Endothelial cell of umbilical vein (primary cell): ENCODE data around the gene CHD6. TPM values are rescaled to one million over a fixed set of nuclear protein-coding genes. Genes with fewer than 3 reads are reported as not detected.

Experiments used
- BruUV-seq: library from RNA; stranded (reverse); fragments of 400-500 nt; replicated peaks from 2 replicates; lab custom pipeline; 2021; lab: Mats Ljungman, UMichigan
- CTCF ChIA-PET: fragments of 300-600, 350-600 bp; sonication (Branson Sonifier 250); formaldehyde crosslinking; loops from one replicate; lab custom pipeline; 2021; ENCODE audit warnings: antibody characterized with exemption, inconsistent platforms; lab: Charles Lee
- POLR2A ChIA-PET: fragments of 300-600, 350-600 bp; sonication (Branson Sonifier 250); formaldehyde crosslinking; loops from one replicate; lab custom pipeline; 2021; ENCODE audit warnings: antibody characterized with exemption, inconsistent platforms; lab: Charles Lee
- DNase-seq: peaks from one replicate; pipeline ENCODE4 v3.0.0-alpha.2; 2011; ENCODE audit warnings: low read depth, low spot score
- FAIRE-seq: peaks from 2 replicates; lab custom pipeline; 2011; peaks lifted over from hg19 to GRCh38; lab: Jason Lieb, UNC
- H2AFZ ChIP-seq: 2 replicates; pipeline ENCODE4 v1.6.0; 2012; ENCODE audit warnings: low read depth, low read length, control low read depth, inconsistent platforms
- H3K27ac ChIP-seq: 2 replicates; pipeline ENCODE4 v1.5.1; 2011; ENCODE audit warnings: low read depth, mild to moderate bottlenecking, control low read depth, low read length, moderate library complexity; ENCODE audit not compliant: insufficient read depth
- H3K27me3 ChIP-seq, 2 experiments: 2 replicates each; pipeline versions ENCODE4 v1.6.0 to v1.6.1; 2011; ENCODE audit warnings: low read length in 2 of 2, mixed read lengths in 1 of 2; ENCODE audit not compliant: control insufficient read depth in 2 of 2, insufficient read depth in 2 of 2
- H3K36me3 ChIP-seq, 2 experiments: 2 replicates in 1 of 2; 3 replicates in 1 of 2; pipeline ENCODE4 v1.5.1; 2011; ENCODE audit warnings: low read length in 2 of 2, mild to moderate bottlenecking in 1 of 2, moderate library complexity in 1 of 2; ENCODE audit not compliant: control insufficient read depth in 2 of 2, insufficient read depth in 2 of 2; ENCODE audit errors: extremely low read depth in 1 of 2
- H3K4me1 ChIP-seq: 3 replicates; pipeline ENCODE4 v1.5.1; 2011; ENCODE audit warnings: mild to moderate bottlenecking, low read length; ENCODE audit not compliant: control insufficient read depth, insufficient read depth; ENCODE audit errors: extremely low read depth
- H3K4me2 ChIP-seq: 2 replicates; pipeline ENCODE4 v1.6.1; 2011; ENCODE audit warnings: low read length, control low read depth, mixed read lengths; ENCODE audit not compliant: insufficient read depth
- H3K4me3 ChIP-seq, 3 experiments: fragments of 200-600 bp in 1 of 3; sonication (generic), shearing (Covaris generic) in 1 of 3; replicated peaks in 1 of 3; 2 replicates each; pipeline ENCODE4 v1.5.1; 2011 to 2016; ENCODE audit warnings: control low read depth in 3 of 3, low read length in 3 of 3, mild to moderate bottlenecking in 2 of 3, inconsistent platforms in 1 of 3, low read depth in 1 of 3, moderate library complexity in 1 of 3; ENCODE audit not compliant: insufficient read depth in 1 of 3
- H3K79me2 ChIP-seq: 2 replicates; pipeline ENCODE4 v1.6.0; 2012; ENCODE audit warnings: low read length, inconsistent platforms; ENCODE audit not compliant: control insufficient read depth, insufficient read depth
- H3K9ac ChIP-seq: replicated peaks from 2 replicates; pipeline ENCODE3; 2011; ENCODE audit warnings: low read length, control low read depth; ENCODE audit not compliant: insufficient read depth; ENCODE audit errors: extremely low read depth
- H3K9me1 ChIP-seq: replicated peaks from 3 replicates; pipeline ENCODE4 v1.6.0; 2011; ENCODE audit warnings: mild to moderate bottlenecking, low read length; ENCODE audit not compliant: control insufficient read depth, insufficient read depth; ENCODE audit errors: extremely low read depth
- H3K9me3 ChIP-seq: replicated peaks from 2 replicates; pipeline ENCODE4 v1.5.1; 2012; ENCODE audit warnings: low read length, inconsistent platforms; ENCODE audit not compliant: control insufficient read depth, insufficient read depth
- H4K20me1 ChIP-seq: replicated peaks from 2 replicates; pipeline ENCODE3; 2011; ENCODE audit warnings: mild to moderate bottlenecking, low read length; ENCODE audit not compliant: control insufficient read depth, insufficient read depth; ENCODE audit errors: extremely low read depth
- EZH2 ChIP-seq: IDR thresholded peaks from 2 replicates; pipeline ENCODE4 v1.6.1; 2012; ENCODE audit warnings: borderline replicate concordance, low read depth, mild to moderate bottlenecking, moderate library complexity, low read length, inconsistent platforms; ENCODE audit not compliant: severe bottlenecking
- FOS ChIP-seq: IDR thresholded peaks from 2 replicates; pipeline ENCODE4 v1.6.1; 2011; ENCODE audit warnings: mild to moderate bottlenecking, low read length, moderate library complexity, borderline replicate concordance; ENCODE audit not compliant: insufficient read depth
- GATA2 ChIP-seq: IDR thresholded peaks from 2 replicates; pipeline ENCODE4 v1.7.0; 2011; ENCODE audit warnings: low read depth, mild to moderate bottlenecking, moderate library complexity, mixed read lengths, low read length; ENCODE audit not compliant: insufficient read length, insufficient read depth
- JUN ChIP-seq: IDR thresholded peaks from 2 replicates; pipeline ENCODE4 v1.6.1; 2011; ENCODE audit warnings: borderline replicate concordance, low read depth; ENCODE audit not compliant: insufficient read length, insufficient read depth
- MAX ChIP-seq: IDR thresholded peaks from 2 replicates; pipeline ENCODE4 v1.6.1; 2011; ENCODE audit not compliant: insufficient read depth, insufficient read length
- MYC ChIP-seq: IDR thresholded peaks from one replicate; pipeline ENCODE4 v1.6.1; 2011; ENCODE audit warnings: mild to moderate bottlenecking, low read depth, low read length
- POLR2A ChIP-seq: IDR thresholded peaks from 2 replicates; pipeline ENCODE4 v1.6.1; 2012; ENCODE audit warnings: low read depth, mild to moderate bottlenecking, control low read depth, low read length
- POLR2AphosphoS5 ChIP-seq: IDR thresholded peaks from 2 replicates; pipeline ENCODE4 v1.6.1; 2012; ENCODE audit warnings: low read depth, mild to moderate bottlenecking, control low read depth, low read length, moderate library complexity; ENCODE audit not compliant: insufficient read depth
- dilution Hi-C: fragments of 300-500 bp; cut with MboI; formaldehyde crosslinking; loops from one replicate; pipeline ENCODE4 v1.15.0; 2019; ENCODE audit warnings: low sequenced_read_pairs; ENCODE audit not compliant: extremely low pct_ligation_motif_present
- intact Hi-C: fragments of 100-400 bp; cut with micrococcal nuclease; formaldehyde crosslinking; loops from one replicate; pipeline ENCODE4 v1.10.0; 2022
- polyA plus RNA-seq, 4 experiments: library from polyadenylated mRNA; depleted of rRNA in 3 of 4; stranded (reverse) in 3 of 4; unstranded in 1 of 4; fragments of >200 nt; gene quantifications; 2 replicates each; pipeline versions ENCODE4 v1.2.1 to v1.2.3, GENCODE V29; 2011 to 2012; ENCODE audit warnings: missing spikeins in 1 of 4
- total RNA-seq: library from RNA; stranded (reverse); gene quantifications from 2 replicates; pipeline ENCODE4 v1.2.3, GENCODE V29; 2021
- TF ChIP-seq, protein P1 (sequence below), 2 donors: IDR thresholded peaks; 1 replicate in 1 of 2; 2 replicates in 1 of 2; pipeline ENCODE4 v1.5.1; 2011; ENCODE audit warnings: low read length in 2 of 2, mild to moderate bottlenecking in 2 of 2, moderate library complexity in 2 of 2, control low read depth in 1 of 2, inconsistent platforms in 1 of 2, low read depth in 1 of 2; ENCODE audit not compliant: insufficient read depth in 1 of 2; ENCODE audit errors: extremely low read depth in 1 of 2

CHD6 gene
- total and polyA plus RNA-seq, 2 donors (not counting 3 experiments of a cell fraction or from before 2014, with no cell fraction given): 7.2 to 33.7 TPM

DNA sequence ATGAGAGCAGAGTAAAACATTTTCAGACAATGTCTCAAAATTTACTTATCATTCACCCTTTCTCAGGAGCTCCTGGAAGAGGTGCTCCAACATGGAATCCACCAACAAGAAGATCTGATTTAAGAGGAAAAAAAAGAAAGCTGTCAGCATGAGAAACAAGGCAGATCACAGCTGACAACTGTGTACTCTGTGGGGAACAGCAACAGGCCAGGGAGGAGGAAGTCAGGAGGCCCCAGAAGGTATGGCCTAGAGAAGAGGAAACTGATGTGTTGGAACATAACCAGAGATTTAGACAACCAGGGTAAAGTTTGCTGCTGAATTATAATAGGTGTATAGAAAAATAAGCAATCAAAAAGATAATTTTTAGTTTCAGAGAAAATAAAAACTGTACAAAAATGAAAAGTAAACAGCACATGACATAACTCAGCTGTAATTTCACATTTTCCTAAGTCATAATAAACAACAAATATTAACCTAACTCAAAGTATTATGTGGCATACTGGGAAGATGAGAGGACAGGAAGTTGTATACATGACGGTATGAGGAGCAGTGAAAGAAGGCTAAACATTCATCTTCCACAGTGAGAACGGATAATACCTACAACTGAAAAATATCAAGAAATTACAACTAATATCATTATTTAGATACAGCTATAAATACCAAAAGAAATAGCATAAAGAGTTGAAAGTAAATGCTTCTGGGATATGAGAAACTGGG lies 138.0 kb downstream of the CHD6 start:
- no peak for FAIRE-seq
- Histone ChIP-seq H2AFZ (no peak overlapping the region), H3K4me1 (peaks cover 12% of the 10 kb centered on the region), H3K9ac (no peak overlapping the region), H3K27ac (no peak overlapping the region), H4K20me1 (no peaks in the 10 kb centered on the region), H3K27me3 (no peaks in the 10 kb centered on the region), H3K4me3 (no peak overlapping the region), H3K79me2 (no peaks in the 10 kb centered on the region), H3K9me1 (peaks cover 2% of the 10 kb centered on the region), H3K9me3 (no peaks in the 10 kb centered on the region), H3K4me2 (no peak overlapping the region), H3K36me3 (peaks cover 2 to 6% of the 10 kb centered on the region in 2 experiments)
- ChIA-PET POLR2A (no interaction called here), CTCF (interaction anchor here (0.9 kb wide), 1 partner anchor 8 kb away, joined by 3 read pairs; no protein-coding TSS in a partner anchor)
- intact Hi-C loops (no loop called here), dilution Hi-C loops (no loop called here)
- TF ChIP-seq EZH2 (no peak), POLR2AphosphoS5 (no peak), GATA2 (no peak), MAX (no peak), FOS (no peak), JUN (no peak), POLR2A (no peak), MYC (no peak)
- TF ChIP-seq, protein P1, sequence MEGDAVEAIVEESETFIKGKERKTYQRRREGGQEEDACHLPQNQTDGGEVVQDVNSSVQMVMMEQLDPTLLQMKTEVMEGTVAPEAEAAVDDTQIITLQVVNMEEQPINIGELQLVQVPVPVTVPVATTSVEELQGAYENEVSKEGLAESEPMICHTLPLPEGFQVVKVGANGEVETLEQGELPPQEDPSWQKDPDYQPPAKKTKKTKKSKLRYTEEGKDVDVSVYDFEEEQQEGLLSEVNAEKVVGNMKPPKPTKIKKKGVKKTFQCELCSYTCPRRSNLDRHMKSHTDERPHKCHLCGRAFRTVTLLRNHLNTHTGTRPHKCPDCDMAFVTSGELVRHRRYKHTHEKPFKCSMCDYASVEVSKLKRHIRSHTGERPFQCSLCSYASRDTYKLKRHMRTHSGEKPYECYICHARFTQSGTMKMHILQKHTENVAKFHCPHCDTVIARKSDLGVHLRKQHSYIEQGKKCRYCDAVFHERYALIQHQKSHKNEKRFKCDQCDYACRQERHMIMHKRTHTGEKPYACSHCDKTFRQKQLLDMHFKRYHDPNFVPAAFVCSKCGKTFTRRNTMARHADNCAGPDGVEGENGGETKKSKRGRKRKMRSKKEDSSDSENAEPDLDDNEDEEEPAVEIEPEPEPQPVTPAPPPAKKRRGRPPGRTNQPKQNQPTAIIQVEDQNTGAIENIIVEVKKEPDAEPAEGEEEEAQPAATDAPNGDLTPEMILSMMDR (IDR thresholded peaks at IDR 0.05; ENCODE audit: extremely low read depth in 1 of 2, insufficient read depth in 1 of 2, low read depth in 1 of 2, low read length in 2 of 2): no peak
- no TSS peak for BruUV-seq
- peak; percentile 69 for DNase-seq
